ENCODE results near the gene SNX8.
"Not testable (repeated sequence)": the region's sequence is repeated elsewhere in the genome, so short reads cannot be mapped to it uniquely, and the experiment has no call there.

The SNX8 gene

GRCh38 chr7:2326951-2327350 is 12.7 kb upstream of the SNX8 start:
- peak; percentile 72 to 82 (median 73) for DNase-seq

- DNase-seq: peak; percentile 59 to 86 (median 74)
These were observed 10.9 kb upstream of the SNX8 start for GRCh38 chr7:2325162-2325561.

DNA sequence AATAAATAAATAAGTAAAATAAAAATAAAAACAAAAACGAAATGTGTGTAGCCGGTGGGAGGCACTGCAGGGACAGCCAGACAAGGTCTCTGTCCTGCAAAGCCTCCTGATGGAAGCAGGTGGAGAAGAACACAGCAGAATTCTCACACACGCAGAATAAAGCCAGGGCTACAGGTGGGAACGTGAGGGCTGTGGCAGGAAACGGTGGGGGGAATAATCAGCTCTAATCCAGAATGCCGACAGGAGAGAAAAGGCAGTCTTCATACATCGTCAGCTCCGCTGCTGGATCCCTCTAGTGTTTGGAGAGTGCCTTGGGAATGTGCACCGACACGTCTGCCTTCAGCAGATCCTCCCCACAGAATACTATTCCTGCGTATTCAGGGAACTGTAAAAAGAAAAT is 6.8 kb upstream of the SNX8 start:
- DNase-seq: no peak

- no peak for DNase-seq
These were observed 3.5 kb upstream of the SNX8 start for GRCh38 chr7:2317556-2318293.

DNA sequence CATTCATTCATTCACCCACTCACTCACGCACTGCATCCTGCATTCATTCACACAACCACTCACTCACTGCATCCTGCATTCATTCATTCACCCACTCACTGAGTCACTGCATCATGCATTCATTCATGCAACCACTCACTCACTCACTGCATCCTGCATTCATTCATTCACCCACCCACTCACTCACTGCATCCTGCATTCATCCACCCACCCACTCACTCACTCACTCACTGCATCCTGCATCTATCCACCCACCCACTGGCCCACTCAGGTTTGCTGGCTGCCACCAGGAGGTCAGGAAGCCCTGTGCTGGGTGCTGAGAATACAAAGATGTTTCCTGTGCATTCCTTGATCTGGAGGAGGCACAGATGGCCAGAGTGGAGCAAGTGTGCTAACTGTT is 2.3 kb upstream of the SNX8 start:
- no peak for DNase-seq

DNA sequence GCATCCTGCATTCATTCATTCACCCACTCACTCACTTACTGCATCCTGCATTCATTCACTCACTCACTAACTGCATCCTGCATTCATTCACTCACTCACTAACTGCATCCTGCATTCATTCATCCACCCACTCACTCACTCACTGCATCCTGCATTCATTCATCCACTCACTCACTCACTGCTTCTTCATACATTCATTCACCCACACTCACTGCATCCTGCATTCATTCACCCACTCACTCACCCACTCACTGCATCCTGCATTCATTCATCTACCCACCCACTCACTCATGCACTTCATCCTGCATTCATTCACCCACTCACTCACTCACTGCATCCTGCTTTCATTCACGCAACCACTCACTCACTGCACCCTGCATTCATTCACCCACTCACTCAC is 1.5 kb upstream of the SNX8 start:
- DNase-seq: no peak

GRCh38 chr7:2314956-2315530 is 802 bp upstream of the SNX8 start:
- DNase-seq: not testable (repeated sequence)

GRCh38 chr7:2313450-2314208 is 612 bp downstream of the SNX8 start:
- peak; percentile 49 to 73 (median 57) for DNase-seq

- DNase-seq: no peak
These were observed 1.8 kb downstream of the SNX8 start for GRCh38 chr7:2312267-2312929.

DNA sequence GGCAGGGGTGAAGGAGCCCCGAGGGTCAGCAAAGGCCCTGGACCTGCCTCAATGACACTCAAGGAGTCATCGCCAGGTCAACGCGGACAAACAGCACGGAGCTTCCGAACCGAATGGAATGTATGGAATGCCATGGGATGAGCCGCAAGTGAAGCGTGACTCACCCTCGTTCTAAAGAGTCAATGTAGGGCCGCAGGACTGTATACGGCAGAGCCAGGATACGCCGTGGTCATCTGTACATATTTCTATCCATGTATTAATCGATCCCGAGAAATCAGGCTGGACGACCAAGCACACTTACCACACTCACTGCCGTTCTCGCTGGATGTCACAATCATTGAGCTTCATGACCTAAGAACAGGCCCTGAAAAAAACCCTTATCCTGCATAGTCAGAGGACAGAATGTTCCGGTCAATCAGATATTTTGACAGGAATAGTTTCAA is 4.3 kb downstream of the SNX8 start:
- peak in 2 of 3 donors; percentile 33 to 39 for DNase-seq

GRCh38 chr7:2307690-2308107 is 6.5 kb downstream of the SNX8 start:
- DNase-seq: peak; percentile 68 to 89 (median 81)

GRCh38 chr7:2306688-2307087 is 7.6 kb downstream of the SNX8 start:
- no peak for DNase-seq

DNA sequence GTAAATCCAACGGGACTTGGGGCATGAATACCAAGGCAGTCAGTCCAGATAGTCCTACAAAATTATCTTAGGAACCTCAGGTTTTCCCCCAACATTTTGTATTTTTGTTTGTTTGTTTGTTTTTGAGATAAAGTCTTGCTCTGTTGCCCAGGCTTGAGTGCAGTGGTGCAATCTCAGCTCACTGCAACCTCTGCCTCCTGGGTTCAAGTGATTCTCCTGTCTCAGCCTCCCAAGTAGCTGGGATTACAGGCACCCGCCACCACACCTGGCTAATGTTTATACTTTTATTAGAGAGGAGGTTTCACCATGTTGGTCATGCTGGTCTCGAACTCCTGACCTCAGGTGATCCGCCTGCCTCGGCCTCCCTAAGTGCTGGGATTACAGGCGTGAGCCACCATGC is 9.0 kb downstream of the SNX8 start:
- peak in 1 of 3 donors; percentile 5 for DNase-seq

- not testable (repeated sequence) for DNase-seq
These were observed 10.7 kb downstream of the SNX8 start for GRCh38 chr7:2303520-2303919.

DNA sequence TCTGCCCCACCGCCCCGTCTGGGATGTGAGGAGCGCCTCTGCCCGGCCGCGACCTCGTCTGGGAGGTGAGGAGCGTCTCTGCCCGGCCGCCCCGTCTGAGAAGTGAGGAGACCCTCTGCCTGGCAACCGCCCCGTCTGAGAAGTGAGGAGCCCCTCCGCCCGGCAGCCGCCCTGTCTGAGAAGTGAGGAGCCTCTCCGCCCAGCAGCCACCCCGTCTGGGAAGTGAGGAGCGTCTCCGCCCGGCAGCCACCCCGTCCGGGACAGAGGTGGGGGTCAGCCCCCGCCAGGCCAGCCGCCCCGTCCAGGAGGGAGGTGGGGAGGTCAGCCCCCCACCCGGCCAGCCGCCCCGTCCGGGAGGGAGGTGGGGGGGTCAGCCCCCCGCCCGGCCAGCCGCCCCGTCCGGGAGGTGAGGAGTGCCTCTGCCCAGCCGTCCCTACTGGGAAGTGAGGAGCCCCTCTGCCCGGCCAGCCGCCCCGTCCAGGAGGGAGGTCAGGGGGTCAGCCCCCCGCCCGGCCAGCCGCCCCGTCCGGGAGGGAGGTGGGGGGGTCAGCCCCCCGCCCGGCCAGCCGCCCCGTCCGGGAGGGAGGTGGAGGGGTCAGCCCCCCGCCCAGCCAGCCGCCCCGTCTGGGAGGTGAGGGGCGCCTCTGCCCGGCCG is 11.4 kb downstream of the SNX8 start:
- DNase-seq: not testable (repeated sequence)

DNA sequence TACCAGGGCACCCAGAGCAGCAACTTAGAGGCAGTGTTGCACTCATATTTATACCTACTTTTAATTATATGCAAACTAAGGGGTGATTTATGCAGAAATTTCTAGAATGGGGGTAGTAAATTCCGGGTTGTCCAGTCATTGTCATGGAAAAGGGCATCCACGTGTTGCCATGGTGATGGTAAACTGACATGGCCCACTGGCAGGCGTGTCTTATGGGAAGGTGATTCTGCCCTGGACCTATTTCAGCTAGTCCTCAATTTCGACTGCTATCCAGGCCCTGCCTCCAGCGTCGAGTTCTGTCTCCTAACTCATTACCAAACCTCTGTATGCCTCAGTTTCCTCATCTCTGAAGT is 12.8 kb downstream of the SNX8 start:
- DNase-seq: peak in 1 of 3 donors; percentile 19

GRCh38 chr7:2299870-2300512 is 14.2 kb downstream of the SNX8 start:
- DNase-seq: peak; percentile 80 to 93 (median 89)

DNA sequence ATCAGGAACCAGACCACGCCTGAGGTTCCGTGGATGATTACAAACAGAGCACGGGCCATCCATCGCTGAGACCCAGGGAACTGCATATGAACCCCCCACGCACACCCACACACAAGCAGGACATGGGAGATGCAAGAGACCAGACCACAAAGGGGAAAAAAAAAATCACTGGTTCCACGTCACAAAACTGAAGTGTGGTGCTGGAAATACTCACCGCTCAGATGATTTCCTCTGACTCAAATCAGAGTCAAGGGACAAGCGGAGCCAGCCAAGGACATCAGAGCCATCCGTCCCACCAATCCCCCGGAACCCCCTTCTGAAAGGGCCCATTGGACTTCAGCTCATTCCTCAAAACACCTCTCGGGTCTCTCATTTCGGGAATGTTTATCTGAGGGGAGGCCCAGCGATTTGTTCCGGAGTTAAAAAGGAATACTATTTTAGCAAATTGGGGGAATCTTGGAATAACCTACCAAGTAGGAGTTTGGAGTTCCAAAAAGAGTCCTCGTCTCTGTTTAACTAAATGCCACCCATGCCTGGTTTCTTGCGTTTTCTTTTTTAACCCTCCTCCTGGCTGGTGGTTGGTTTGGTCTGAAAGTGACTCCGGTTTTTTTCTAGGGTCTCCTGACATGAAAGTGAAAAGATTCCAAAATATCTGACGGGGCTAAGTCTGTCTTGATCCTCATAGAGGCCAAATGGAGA is 15.0 kb downstream of the SNX8 start:
- DNase-seq: peak; percentile 94 to 95 (median 94)

DNA sequence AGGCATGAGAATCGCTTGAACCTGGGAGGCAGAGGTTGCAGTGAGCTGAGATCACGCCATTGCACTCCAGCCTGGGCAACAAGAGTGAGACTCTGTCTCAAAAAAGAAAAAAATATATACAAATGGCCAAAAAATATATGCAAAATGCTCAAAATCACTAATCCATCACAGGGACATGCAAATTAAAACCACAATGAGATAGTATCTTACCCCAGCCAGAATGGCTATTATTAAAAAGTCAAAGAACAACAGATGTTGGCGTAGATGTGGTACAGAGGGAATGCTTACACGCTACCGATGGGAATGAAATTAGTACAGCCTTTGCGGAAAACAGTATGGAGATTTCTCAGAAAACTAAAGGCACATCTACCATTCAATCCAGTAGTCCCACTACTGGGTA is 17.4 kb downstream of the SNX8 start:
- DNase-seq: peak in 1 of 3 donors; percentile 5

DNA sequence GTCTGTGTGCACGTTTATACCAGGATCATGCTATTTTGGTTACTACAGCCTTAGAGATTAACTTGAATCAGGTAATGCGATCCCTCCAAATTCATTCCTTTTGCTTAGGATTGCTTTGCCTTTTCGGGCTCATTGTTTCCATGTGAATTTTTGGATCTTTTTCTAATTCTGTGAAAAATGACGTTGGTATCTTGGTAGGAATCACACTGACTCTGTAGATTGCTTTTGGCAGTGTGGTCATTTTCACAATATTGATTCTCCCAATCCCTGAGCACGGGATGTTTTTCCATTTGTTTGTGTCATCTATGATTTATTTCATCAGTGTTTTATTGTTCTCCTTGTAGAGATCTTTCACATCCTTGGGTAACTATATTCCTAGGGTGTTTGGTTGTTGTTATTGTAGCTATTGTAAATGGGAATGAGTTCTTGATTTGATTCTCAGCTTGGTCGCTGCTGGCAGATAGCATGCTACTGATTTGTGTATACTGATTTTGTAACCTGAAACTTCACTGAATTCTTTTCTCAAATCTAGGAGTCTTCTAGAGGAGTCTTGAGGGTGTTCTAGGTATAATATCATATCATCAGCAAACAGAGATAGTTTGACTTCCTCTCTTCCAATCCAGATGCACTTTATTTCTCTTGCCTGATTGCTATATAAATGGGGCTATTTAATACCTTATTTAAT is 18.2 kb downstream of the SNX8 start:
- DNase-seq: peak in 1 of 3 donors; percentile 14

GRCh38 chr7:2290877-2291276 is 23.4 kb downstream of the SNX8 start:
- peak in 1 of 3 donors; percentile 12 for DNase-seq

All from suppressor macrophage treated with lipopolysaccharide for 1 hour (primary cell).